Trophoblast cell (in vitro differentiated cells and primary cell): Measurements from ENCODE around the gene ADI1.

ENCODE experiments used
- DNase-seq, 2 donors: peaks; one replicate each; pipeline ENCODE4 v3.0.0-alpha.2; 2016
- H2AFZ ChIP-seq: 2 replicates; pipeline ENCODE4 v1.6.1; 2013; ENCODE audit warnings: low read length, moderate library complexity, mild to moderate bottlenecking; ENCODE audit not compliant: insufficient read depth, poor library complexity
- H2AK5ac ChIP-seq: 2 replicates; pipeline ENCODE4 v1.6.1; 2013; ENCODE audit warnings: mild to moderate bottlenecking, low read length
- H2BK120ac ChIP-seq: 2 replicates; pipeline ENCODE4 v1.6.1; 2013; ENCODE audit warnings: low read length, mild to moderate bottlenecking, moderate library complexity; ENCODE audit not compliant: insufficient read depth, poor library complexity
- H2BK12ac ChIP-seq: 2 replicates; pipeline ENCODE4 v1.6.1; 2013; ENCODE audit warnings: mild to moderate bottlenecking, low read length, moderate library complexity
- H2BK5ac ChIP-seq: 2 replicates; pipeline ENCODE4 v1.6.1; 2013; ENCODE audit warnings: low read length, low read depth, moderate library complexity, mild to moderate bottlenecking; ENCODE audit not compliant: poor library complexity
- H3K14ac ChIP-seq: 2 replicates; pipeline ENCODE4 v1.6.1; 2013; ENCODE audit warnings: mild to moderate bottlenecking, low read length
- H3K18ac ChIP-seq: 2 replicates; pipeline ENCODE4 v1.6.1; 2013; ENCODE audit warnings: mild to moderate bottlenecking, low read length
- H3K23ac ChIP-seq: 2 replicates; pipeline ENCODE4 v1.6.1; 2013; ENCODE audit warnings: low read length
- H3K27ac ChIP-seq: 2 replicates; pipeline ENCODE4 v1.5.1; 2013; ENCODE audit warnings: low read depth, mild to moderate bottlenecking, inconsistent platforms, low read length, moderate library complexity
- H3K27me3 ChIP-seq: 2 replicates; pipeline ENCODE4 v1.6.1; 2013; ENCODE audit warnings: inconsistent platforms, mild to moderate bottlenecking, low read length, moderate library complexity; ENCODE audit not compliant: insufficient read depth
- H3K36me3 ChIP-seq, 2 experiments: 1 replicate in 1 of 2; 2 replicates in 1 of 2; pipeline ENCODE4 v1.6.1; 2013; ENCODE audit warnings: low read length in 2 of 2, mild to moderate bottlenecking in 2 of 2, moderate library complexity in 1 of 2; ENCODE audit not compliant: insufficient read depth in 2 of 2, control insufficient read depth in 1 of 2
- H3K4ac ChIP-seq: 2 replicates; pipeline ENCODE4 v1.6.1; 2013; ENCODE audit warnings: low read depth, mild to moderate bottlenecking, low read length, moderate library complexity
- H3K4me1 ChIP-seq, 2 experiments: 1 replicate in 1 of 2; 2 replicates in 1 of 2; pipeline ENCODE4 v1.6.1; 2013; ENCODE audit warnings: low read length in 2 of 2, mild to moderate bottlenecking in 2 of 2, moderate library complexity in 1 of 2; ENCODE audit not compliant: insufficient read depth in 2 of 2, control insufficient read depth in 1 of 2
- H3K4me2 ChIP-seq: 2 replicates; pipeline ENCODE4 v1.6.1; 2013; ENCODE audit warnings: inconsistent platforms, mild to moderate bottlenecking, low read length, moderate library complexity
- H3K4me3 ChIP-seq: 2 replicates; pipeline ENCODE4 v1.5.1; 2013; ENCODE audit warnings: mild to moderate bottlenecking, low read depth, low read length, inconsistent platforms
- H3K79me1 ChIP-seq: one replicate; pipeline ENCODE4 v1.6.1; 2013; ENCODE audit warnings: low read length
- H3K79me2 ChIP-seq: 2 replicates; pipeline ENCODE4 v1.6.1; 2013; ENCODE audit warnings: low read length, mild to moderate bottlenecking; ENCODE audit not compliant: control insufficient read depth, insufficient read depth, poor library complexity
- H3K9ac ChIP-seq: 2 replicates; pipeline ENCODE4 v1.6.1; 2013; ENCODE audit warnings: mild to moderate bottlenecking, low read length
- H3K9me3 ChIP-seq: 2 replicates; pipeline ENCODE4 v1.6.1; 2013; ENCODE audit warnings: low read depth, mild to moderate bottlenecking, control low read depth, inconsistent platforms, low read length; ENCODE audit not compliant: insufficient read depth
- H4K12ac ChIP-seq: 2 replicates; pipeline ENCODE4 v1.6.1; 2013; ENCODE audit warnings: low read depth, mild to moderate bottlenecking, low read length, moderate library complexity
- H4K8ac ChIP-seq: 2 replicates; pipeline ENCODE4 v1.6.1; 2013; ENCODE audit warnings: low read depth, mild to moderate bottlenecking, low read length, moderate library complexity
- H4K91ac ChIP-seq: one replicate; pipeline ENCODE4 v1.6.1; 2013; ENCODE audit warnings: low read depth, mild to moderate bottlenecking, low read length, moderate library complexity
- WGBS: extraction: QIAGEN DNeasy Blood & Tissue Kit; methylation state at CpG from one replicate; pipeline ENCODE4 v1.1.7; 2013; ENCODE audit warnings: missing lambda C conversion rate; ENCODE audit not compliant: insufficient read length, insufficient coverage; ENCODE audit errors: extremely low coverage; 5-methylcytosine and 5-hydroxymethylcytosine counted together

The ADI1 gene

DNA sequence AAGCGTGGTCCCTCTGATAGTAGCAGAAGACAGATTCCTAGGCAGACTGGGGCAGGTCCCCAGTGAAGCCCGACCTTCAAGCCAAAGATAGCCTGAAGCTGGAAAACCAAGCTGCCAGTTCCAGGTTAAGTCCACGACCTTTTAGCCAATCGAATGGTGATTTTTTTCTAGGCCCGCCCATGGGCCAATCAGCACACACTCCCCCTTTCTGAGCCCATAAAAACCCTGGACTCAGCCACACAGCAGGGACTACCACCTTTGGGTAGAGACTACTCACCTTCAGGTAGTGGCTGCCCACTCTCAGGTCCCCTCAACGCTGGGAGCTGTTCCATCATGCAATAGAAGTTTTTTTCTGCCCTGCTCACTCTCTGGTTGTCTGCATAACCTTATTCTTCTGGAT, 14.5 kb upstream of the ADI1 start:
- DNase-seq = no peak
- Histone ChIP-seq H3K23ac (no peak overlapping the region), H3K14ac (no peak overlapping the region), H3K79me1 (peaks cover 12% of the 10 kb centered on the region), H3K4me1 (peaks cover 12 to 13% of the 10 kb centered on the region in 2 experiments), H3K4me2 (no peak overlapping the region), H3K27me3 (no peaks in the 10 kb centered on the region), H4K91ac (no peak overlapping the region), H4K8ac (peak overlapping the region; percentile 21), H3K27ac (no peak overlapping the region), H3K4ac (no peak overlapping the region), H3K9ac (no peak overlapping the region), H4K12ac (no peak overlapping the region), H2AK5ac (no peak overlapping the region), H2AFZ (no peak overlapping the region), H2BK12ac (no peak overlapping the region), H3K79me2 (peaks cover 5% of the 10 kb centered on the region), H3K36me3 (no peaks in the 10 kb centered on the region), H3K9me3 (no peaks in the 10 kb centered on the region), H3K4me3 (no peak overlapping the region), H2BK5ac (no peak overlapping the region), H3K18ac (no peak overlapping the region), H2BK120ac (no peak overlapping the region)
- no CpG with 5 or more reads among the region's 6 CpGs for WGBS

DNA sequence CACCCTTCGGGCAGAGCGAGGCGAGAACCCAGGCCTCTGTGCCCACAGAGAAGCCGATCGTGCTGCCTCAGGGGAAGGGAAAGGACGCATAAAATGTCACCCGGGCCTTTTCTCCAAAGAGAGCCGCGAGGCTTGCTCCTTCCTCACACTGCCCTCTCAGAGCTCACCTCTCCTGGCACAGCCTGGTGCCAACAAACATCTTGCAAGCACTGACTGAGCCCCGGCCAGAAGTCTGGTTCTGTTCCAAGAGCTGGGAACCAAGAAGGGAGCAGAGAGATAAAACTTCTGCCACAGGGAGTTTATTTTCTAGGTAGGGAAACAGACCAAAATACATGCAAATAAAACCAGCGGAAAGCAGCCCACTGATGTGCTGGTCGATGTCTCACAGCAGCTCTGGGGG, 13.6 kb upstream of the ADI1 start:
- no CpG with 5 or more reads among the region's 12 CpGs for WGBS
- H2AK5ac ChIP-seq = no peak overlapping the region
- H2BK120ac ChIP-seq = no peak overlapping the region
- no peak overlapping the region for H4K12ac ChIP-seq
- H4K91ac ChIP-seq = no peak overlapping the region
- H3K4me1 ChIP-seq = peaks cover 12 to 13% of the 10 kb centered on the region in 2 experiments
- peaks cover 5% of the 10 kb centered on the region for H3K79me2 ChIP-seq
- no peak overlapping the region for H3K23ac ChIP-seq
- H3K27me3 ChIP-seq = no peaks in the 10 kb centered on the region
- H3K4me2 ChIP-seq = no peak overlapping the region
- H3K4ac ChIP-seq = no peak overlapping the region
- H4K8ac ChIP-seq = no peak overlapping the region
- no peak overlapping the region for H3K14ac ChIP-seq
- peaks cover 12% of the 10 kb centered on the region for H3K79me1 ChIP-seq
- DNase-seq = no peak
- H2AFZ ChIP-seq = no peak overlapping the region
- no peak overlapping the region for H3K9ac ChIP-seq
- no peaks in the 10 kb centered on the region for H3K36me3 ChIP-seq
- H3K9me3 ChIP-seq = peaks cover 2% of the 10 kb centered on the region
- no peak overlapping the region for H3K4me3 ChIP-seq
- no peak overlapping the region for H3K27ac ChIP-seq
- no peak overlapping the region for H2BK12ac ChIP-seq
- no peak overlapping the region for H2BK5ac ChIP-seq
- H3K18ac ChIP-seq = no peak overlapping the region

DNA sequence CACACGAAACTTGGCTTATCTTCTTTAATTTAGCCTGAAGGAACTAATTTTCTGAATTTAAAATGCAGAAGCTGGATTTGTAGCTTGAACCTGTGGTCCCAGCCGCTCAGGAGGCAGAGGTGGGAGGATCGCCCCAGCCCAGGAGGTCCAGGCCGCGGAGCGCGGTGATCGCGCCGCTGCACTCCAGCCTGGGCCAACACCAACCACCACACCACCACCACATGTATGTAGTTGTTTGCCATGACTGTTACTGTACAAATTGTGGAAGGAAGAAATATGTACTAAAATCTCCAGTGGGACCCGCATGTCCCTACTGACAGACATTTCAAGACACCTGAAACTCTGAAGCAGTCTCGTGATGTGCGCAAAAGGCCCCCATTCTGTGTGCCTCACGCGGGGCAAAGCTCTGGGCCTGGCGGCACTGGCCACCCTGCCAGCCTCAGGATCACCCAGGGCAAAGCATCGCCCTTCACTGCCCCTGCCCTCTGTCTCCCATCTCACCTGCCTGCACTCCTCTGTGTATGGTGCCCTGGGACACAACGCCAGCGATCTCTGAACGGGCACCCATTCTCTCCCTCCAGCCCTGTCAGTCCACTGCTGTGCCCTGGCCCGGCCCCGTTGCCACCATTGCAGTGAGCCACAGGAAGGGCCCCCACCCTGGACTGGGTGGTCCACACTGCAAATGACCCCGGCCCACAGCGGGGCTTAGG, 10.1 kb upstream of the ADI1 start:
- H3K4ac ChIP-seq = no peak overlapping the region
- no peak overlapping the region for H3K9ac ChIP-seq
- no peak overlapping the region for H3K27ac ChIP-seq
- H2BK12ac ChIP-seq = no peak overlapping the region
- peak overlapping the region; percentile 52 for H3K4me3 ChIP-seq
- H3K9me3 ChIP-seq = peaks cover 6% of the 10 kb centered on the region
- no peak overlapping the region for H4K8ac ChIP-seq
- H2AK5ac ChIP-seq = no peak overlapping the region
- no peak overlapping the region for H2AFZ ChIP-seq
- H2BK120ac ChIP-seq = no peak overlapping the region
- H3K18ac ChIP-seq = no peak overlapping the region
- H3K23ac ChIP-seq = no peak overlapping the region
- H3K79me2 ChIP-seq = no peaks in the 10 kb centered on the region
- no peak overlapping the region for H4K12ac ChIP-seq
- H3K27me3 ChIP-seq = no peaks in the 10 kb centered on the region
- H2BK5ac ChIP-seq = no peak overlapping the region
- no peaks in the 10 kb centered on the region for H3K4me1 ChIP-seq
- no peak overlapping the region for H4K91ac ChIP-seq
- no peak overlapping the region for H3K14ac ChIP-seq
- no peaks in the 10 kb centered on the region for H3K79me1 ChIP-seq
- DNase-seq = no peak
- WGBS = no CpG with 5 or more reads among the region's 24 CpGs
- H3K36me3 ChIP-seq = no peaks in the 10 kb centered on the region
- no peak overlapping the region for H3K4me2 ChIP-seq

DNA sequence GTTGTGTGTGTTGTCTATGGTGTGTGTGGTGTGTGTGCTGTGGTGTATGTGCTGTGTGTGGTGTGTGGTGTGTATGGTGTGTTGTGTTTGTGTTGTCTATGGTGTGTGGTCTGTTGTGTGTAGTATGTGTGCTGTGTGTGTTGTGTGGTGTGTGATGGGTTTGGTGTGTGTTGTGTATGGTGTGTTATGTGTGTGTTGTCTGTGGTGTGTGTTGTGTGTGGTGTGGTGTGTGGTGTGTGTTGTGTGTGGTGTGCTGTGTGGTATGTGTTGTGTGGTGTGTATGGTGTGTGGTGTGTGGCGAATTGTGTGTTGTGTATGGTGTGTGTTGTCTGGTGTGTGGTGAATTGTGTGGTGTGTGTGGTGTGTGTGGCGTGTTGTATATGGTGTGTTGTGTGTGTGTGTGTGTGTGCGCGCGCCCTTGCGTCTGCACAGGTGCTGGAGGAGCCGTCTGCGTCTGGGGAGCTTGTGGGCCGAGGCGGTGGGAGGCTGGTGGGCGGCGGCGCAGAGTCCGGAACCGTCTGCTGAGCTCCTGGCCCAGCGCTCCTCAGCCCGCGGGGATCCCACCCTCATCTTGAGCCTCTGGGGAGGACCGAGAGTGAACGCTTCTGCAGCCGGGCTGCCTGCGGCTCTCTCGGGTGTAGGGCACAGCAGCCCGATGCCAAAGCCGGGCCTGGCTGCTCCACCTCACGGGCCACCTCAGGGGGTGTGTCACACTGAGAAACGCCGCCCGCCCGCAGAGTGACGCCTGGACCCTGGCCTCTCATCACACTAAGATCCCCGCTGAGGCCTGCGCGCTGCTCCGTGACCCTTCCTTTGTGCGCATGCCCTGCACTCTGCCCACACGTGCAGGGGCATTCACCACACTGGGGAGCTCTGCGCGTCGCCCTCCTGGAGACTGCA, 8.8 kb upstream of the ADI1 start:
- Histone ChIP-seq H3K4ac (no peak overlapping the region), H3K4me3 (peak overlapping the region; percentile 20), H3K79me1 (no peaks in the 10 kb centered on the region), H2BK120ac (no peak overlapping the region), H3K4me1 (peaks cover 0 to 2% of the 10 kb centered on the region in 2 experiments), H4K12ac (no peak overlapping the region), H3K36me3 (no peaks in the 10 kb centered on the region), H3K14ac (no peak overlapping the region), H3K9ac (no peak overlapping the region), H4K8ac (no peak overlapping the region), H2AFZ (no peak overlapping the region), H3K4me2 (no peak overlapping the region), H2BK12ac (no peak overlapping the region), H2BK5ac (no peak overlapping the region), H3K27ac (no peak overlapping the region), H3K9me3 (peaks cover 6% of the 10 kb centered on the region), H3K18ac (no peak overlapping the region), H3K23ac (peak overlapping the region; percentile 83), H4K91ac (no peak overlapping the region), H2AK5ac (no peak overlapping the region), H3K27me3 (no peaks in the 10 kb centered on the region), H3K79me2 (no peaks in the 10 kb centered on the region)
- WGBS = 100% methylated on average over 2 of the region's 40 CpGs
- DNase-seq = peak in 1 of 2 donors; percentile 8
